ENCODE data around the gene GRHL1. TPM values are rescaled to one million over a fixed set of nuclear protein-coding genes. Genes with fewer than 3 reads are reported as not detected.

GRHL1 gene
- total and polyA plus RNA-seq, 2 donors (not counting 3 experiments of a cell fraction or from before 2014, with no cell fraction given), result 0.37 to 1.1 TPM

DNA sequence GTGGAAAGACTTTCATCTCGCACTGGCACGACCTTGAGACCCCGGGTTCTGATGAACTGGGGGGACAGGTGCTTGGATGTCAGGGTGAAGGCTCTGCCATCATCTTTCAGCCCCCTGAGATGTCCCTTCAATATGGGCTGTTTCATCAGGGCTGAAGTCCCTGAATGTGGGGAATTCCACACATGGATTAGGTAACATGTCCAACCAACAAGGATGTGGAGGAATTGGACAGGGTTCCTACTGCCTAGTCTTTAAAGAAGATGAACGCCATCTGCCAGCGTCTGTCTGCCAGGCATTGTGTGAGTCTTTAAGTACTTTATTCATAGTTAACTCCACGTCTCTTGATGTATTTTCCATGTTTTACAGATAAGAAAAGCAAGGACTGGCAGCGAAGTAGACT lies 5.9 kb upstream of the GRHL1 start:
- TF ChIP-seq EZH2 (IDR thresholded peaks at IDR 0.05; ENCODE audit: borderline replicate concordance, low read depth, low read length, severe bottlenecking), result no peak
- TF ChIP-seq POLR2AphosphoS5 (IDR thresholded peaks at IDR 0.05; ENCODE audit: insufficient read depth, low read depth, low read length), result no peak
- TF ChIP-seq MYC (IDR thresholded peaks at IDR 0.05; ENCODE audit: low read depth, low read length), result no peak
- no peak for TF ChIP-seq POLR2A (IDR thresholded peaks at IDR 0.05; ENCODE audit: low read depth, low read length)
- TF ChIP-seq, protein P1, sequence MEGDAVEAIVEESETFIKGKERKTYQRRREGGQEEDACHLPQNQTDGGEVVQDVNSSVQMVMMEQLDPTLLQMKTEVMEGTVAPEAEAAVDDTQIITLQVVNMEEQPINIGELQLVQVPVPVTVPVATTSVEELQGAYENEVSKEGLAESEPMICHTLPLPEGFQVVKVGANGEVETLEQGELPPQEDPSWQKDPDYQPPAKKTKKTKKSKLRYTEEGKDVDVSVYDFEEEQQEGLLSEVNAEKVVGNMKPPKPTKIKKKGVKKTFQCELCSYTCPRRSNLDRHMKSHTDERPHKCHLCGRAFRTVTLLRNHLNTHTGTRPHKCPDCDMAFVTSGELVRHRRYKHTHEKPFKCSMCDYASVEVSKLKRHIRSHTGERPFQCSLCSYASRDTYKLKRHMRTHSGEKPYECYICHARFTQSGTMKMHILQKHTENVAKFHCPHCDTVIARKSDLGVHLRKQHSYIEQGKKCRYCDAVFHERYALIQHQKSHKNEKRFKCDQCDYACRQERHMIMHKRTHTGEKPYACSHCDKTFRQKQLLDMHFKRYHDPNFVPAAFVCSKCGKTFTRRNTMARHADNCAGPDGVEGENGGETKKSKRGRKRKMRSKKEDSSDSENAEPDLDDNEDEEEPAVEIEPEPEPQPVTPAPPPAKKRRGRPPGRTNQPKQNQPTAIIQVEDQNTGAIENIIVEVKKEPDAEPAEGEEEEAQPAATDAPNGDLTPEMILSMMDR (IDR thresholded peaks at IDR 0.05; ENCODE audit: extremely low read depth in 1 of 2, insufficient read depth in 1 of 2, low read depth in 1 of 2, low read length in 2 of 2), result no peak
- TF ChIP-seq GATA2 (IDR thresholded peaks at IDR 0.05; ENCODE audit: insufficient read depth, insufficient read length, low read depth, low read length), result no peak
- TF ChIP-seq JUN (IDR thresholded peaks at IDR 0.05; ENCODE audit: borderline replicate concordance, insufficient read depth, insufficient read length, low read depth), result no peak
- no peak for TF ChIP-seq FOS (IDR thresholded peaks at IDR 0.05; ENCODE audit: borderline replicate concordance, insufficient read depth, low read length)
- TF ChIP-seq, protein P2, sequence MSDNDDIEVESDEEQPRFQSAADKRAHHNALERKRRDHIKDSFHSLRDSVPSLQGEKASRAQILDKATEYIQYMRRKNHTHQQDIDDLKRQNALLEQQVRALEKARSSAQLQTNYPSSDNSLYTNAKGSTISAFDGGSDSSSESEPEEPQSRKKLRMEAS (IDR thresholded peaks at IDR 0.05; ENCODE audit: insufficient read depth, insufficient read length), result no peak
- no peak overlapping the region for H3K4me2 ChIP-seq (ENCODE audit: insufficient read depth, low read length)
- H4K20me1 ChIP-seq (replicated peaks; ENCODE audit: control insufficient read depth, extremely low read depth, insufficient read depth, low read length), result no peaks in the 10 kb centered on the region
- no peak overlapping the region for H2AFZ ChIP-seq (ENCODE audit: low read depth, low read length)
- dilution Hi-C loops (cut with MboI; ENCODE audit: extremely low pct_ligation_motif_present, low sequenced_read_pairs) (no loop called here), intact Hi-C loops (cut with micrococcal nuclease) (no loop called here)
- ChIA-PET CTCF (interaction anchor here (1.2 to 2.4 kb wide), 2 partner anchors 39 to 44 kb away, joined by 3 to 12 read pairs; no protein-coding TSS in a partner anchor), POLR2A (no interaction called here)
- H3K4me1 ChIP-seq (ENCODE audit: control insufficient read depth, extremely low read depth, insufficient read depth, low read length), result no peaks in the 10 kb centered on the region
- no peak overlapping the region for H3K9ac ChIP-seq (replicated peaks; ENCODE audit: extremely low read depth, insufficient read depth, low read length)
- H3K27me3 ChIP-seq (ENCODE audit: control insufficient read depth in 2 of 2, insufficient read depth in 2 of 2, low read length in 2 of 2), result peaks cover 11 to 14% of the 10 kb centered on the region in 2 experiments
- H3K9me1 ChIP-seq (replicated peaks; ENCODE audit: control insufficient read depth, extremely low read depth, insufficient read depth, low read length), result no peaks in the 10 kb centered on the region
- H3K4me3 ChIP-seq (replicated peaks in 1 of 3; ENCODE audit: insufficient read depth in 1 of 3, low read depth in 1 of 3, low read length in 3 of 3), result no peak overlapping the region
- no TSS peak for BruUV-seq (replicated peaks)
- DNase-seq (ENCODE audit: low read depth, low spot score) (no peak), FAIRE-seq (no peak)
- no peak overlapping the region for H3K27ac ChIP-seq (ENCODE audit: insufficient read depth, low read depth, low read length)
- H3K79me2 ChIP-seq (ENCODE audit: control insufficient read depth, insufficient read depth, low read length), result no peaks in the 10 kb centered on the region
- H3K36me3 ChIP-seq (ENCODE audit: control insufficient read depth in 2 of 2, extremely low read depth in 1 of 2, insufficient read depth in 2 of 2, low read length in 2 of 2), result no peaks in the 10 kb centered on the region
- H3K9me3 ChIP-seq (replicated peaks; ENCODE audit: control insufficient read depth, insufficient read depth, low read length), result no peaks in the 10 kb centered on the region

Measured in endothelial cell of umbilical vein (primary cell).